Activated CD4-positive, alpha-beta T cell treated with anti-CD3 and anti-CD28 coated beads for 36 hours (primary cell): ENCODE data around the gene ZFX. TPM values are rescaled to one million over a fixed set of nuclear protein-coding genes. Genes with fewer than 3 reads are reported as not detected.

Experiments
- ATAC-seq: fragments of 200-7000 bp; cut with Tn5 transposase; one replicate; pipeline ENCODE4 v1.10.0; 2021; ENCODE audit warnings: mild to moderate bottlenecking, moderate library complexity
- CTCF ChIA-PET: fragments of 350-600 bp; sonication (Branson Sonifier 250); formaldehyde crosslinking; loops from one replicate; lab custom pipeline; 2021; ENCODE audit warnings: antibody characterized with exemption; lab: Charles Lee
- POLR2A ChIA-PET: fragments of 350-600 bp; sonication (Branson Sonifier 250); formaldehyde crosslinking; loops from one replicate; lab custom pipeline; 2021; ENCODE audit warnings: antibody characterized with exemption, inconsistent platforms; lab: Charles Lee
- DNase-seq: peaks from one replicate; pipeline ENCODE4 v3.0.0-alpha.2; 2020
- H3K27ac Mint-ChIP-seq: one replicate; pipeline ENCODE4 v1.8.0; 2021; ENCODE audit warnings: mixed read lengths
- H3K27me3 Mint-ChIP-seq: one replicate; pipeline ENCODE4 v1.8.0; 2021; ENCODE audit warnings: mixed read lengths
- H3K36me3 Mint-ChIP-seq: one replicate; pipeline ENCODE4 v1.8.0; 2021; ENCODE audit warnings: low read depth, mixed read lengths
- H3K4me1 Mint-ChIP-seq: one replicate; pipeline ENCODE4 v1.8.0; 2021; ENCODE audit warnings: mixed read lengths
- H3K4me3 Mint-ChIP-seq: one replicate; pipeline ENCODE4 v1.8.0; 2021; ENCODE audit warnings: mild to moderate bottlenecking, moderate library complexity, mixed read lengths
- H3K9me3 Mint-ChIP-seq: one replicate; pipeline ENCODE4 v1.8.0; 2021; ENCODE audit warnings: low read depth, mixed read lengths
- intact Hi-C, 2 experiments: fragments of 100-400 bp; cut with DNase I in 1 of 2; cut with micrococcal nuclease in 1 of 2; formaldehyde crosslinking; loops; one replicate each; pipeline versions ENCODE4 v1.14.2 to v1.15.1; 2022 to 2024; cut with DNase I, micrococcal nuclease
- total RNA-seq, 2 experiments: library from RNA; stranded (reverse); gene quantifications; one replicate each; pipeline ENCODE4 v1.2.3, GENCODE V29; 2021

The ZFX gene
- total RNA-seq, 2 experiments from 2014 or later, result 34.0 to 37.9 TPM

GRCh38 chrX:24216827-24217226, 67.3 kb downstream of the ZFX start:
- DNase-seq (no peak), ATAC-seq (no peak)
- ChIA-PET CTCF (no interaction called here), POLR2A (no interaction called here)
- Mint-ChIP-seq H3K27ac (no peak overlapping the region), H3K9me3 (no peaks in the 10 kb centered on the region), H3K4me3 (no peak overlapping the region), H3K36me3 (peaks cover 6% of the 10 kb centered on the region), H3K27me3 (no peaks in the 10 kb centered on the region), H3K4me1 (peaks cover 3% of the 10 kb centered on the region)
- intact Hi-C loops, result no loop called here

GRCh38 chrX:24219320-24219719, 69.8 kb downstream of the ZFX start:
- Mint-ChIP-seq H3K4me3 (no peak overlapping the region), H3K9me3 (no peaks in the 10 kb centered on the region), H3K4me1 (peaks cover 3% of the 10 kb centered on the region), H3K36me3 (peaks cover 5% of the 10 kb centered on the region), H3K27me3 (no peaks in the 10 kb centered on the region), H3K27ac (no peak overlapping the region)
- intact Hi-C loops, result no loop called here
- POLR2A ChIA-PET, result no interaction called here
- CTCF ChIA-PET, result no interaction called here
- ATAC-seq (no peak), DNase-seq (no peak)

GRCh38 chrX:24221872-24222271, 72.3 kb downstream of the ZFX start:
- Mint-ChIP-seq H3K4me1 (peaks cover 3% of the 10 kb centered on the region), H3K27ac (no peak overlapping the region), H3K27me3 (no peaks in the 10 kb centered on the region), H3K9me3 (no peaks in the 10 kb centered on the region), H3K4me3 (no peak overlapping the region), H3K36me3 (no peaks in the 10 kb centered on the region)
- POLR2A ChIA-PET, result no interaction called here
- CTCF ChIA-PET, result no interaction called here
- ATAC-seq, result no peak
- intact Hi-C loops, result no loop called here
- no peak for DNase-seq

GRCh38 chrX:24225265-24225664, 75.7 kb downstream of the ZFX start:
- ChIA-PET CTCF (no interaction called here), POLR2A (no interaction called here)
- ATAC-seq, result no peak
- H3K9me3 Mint-ChIP-seq, result no peaks in the 10 kb centered on the region
- no peak for DNase-seq
- no peaks in the 10 kb centered on the region for H3K27me3 Mint-ChIP-seq
- no peaks in the 10 kb centered on the region for H3K4me1 Mint-ChIP-seq
- no peak overlapping the region for H3K27ac Mint-ChIP-seq
- intact Hi-C loops, result no loop called here
- no peaks in the 10 kb centered on the region for H3K36me3 Mint-ChIP-seq
- H3K4me3 Mint-ChIP-seq, result no peak overlapping the region

GRCh38 chrX:24226176-24226575, 76.6 kb downstream of the ZFX start:
- Mint-ChIP-seq H3K36me3 (no peaks in the 10 kb centered on the region), H3K4me3 (no peak overlapping the region), H3K27ac (no peak overlapping the region), H3K27me3 (no peaks in the 10 kb centered on the region), H3K9me3 (no peaks in the 10 kb centered on the region), H3K4me1 (peaks cover 1% of the 10 kb centered on the region)
- POLR2A ChIA-PET, result no interaction called here
- ATAC-seq (no peak), DNase-seq (no peak)
- CTCF ChIA-PET, result no interaction called here
- intact Hi-C loops, result no loop called here

GRCh38 chrX:24228596-24228995, 79.1 kb downstream of the ZFX start:
- CTCF ChIA-PET, result no interaction called here
- DNase-seq, result no peak
- Mint-ChIP-seq H3K27ac (no peak overlapping the region), H3K9me3 (no peaks in the 10 kb centered on the region), H3K4me3 (no peak overlapping the region), H3K36me3 (no peaks in the 10 kb centered on the region), H3K27me3 (no peaks in the 10 kb centered on the region), H3K4me1 (peaks cover 4% of the 10 kb centered on the region)
- POLR2A ChIA-PET, result no interaction called here
- no peak for ATAC-seq
- intact Hi-C loops, result no loop called here

- intact Hi-C loops, result no loop called here
- no peak for ATAC-seq
- CTCF ChIA-PET, result interaction anchor here (0.6 kb wide), 1 partner anchor 64 kb away, joined by 3 read pairs; no protein-coding TSS in a partner anchor
- DNase-seq, result no peak
- Mint-ChIP-seq H3K9me3 (no peaks in the 10 kb centered on the region), H3K27me3 (no peaks in the 10 kb centered on the region), H3K4me1 (peaks cover 4% of the 10 kb centered on the region), H3K4me3 (no peak overlapping the region), H3K27ac (no peak overlapping the region), H3K36me3 (no peaks in the 10 kb centered on the region)
- POLR2A ChIA-PET, result no interaction called here
Measured at GRCh38 chrX:24229400-24229879, 79.9 kb downstream of the ZFX start.

GRCh38 chrX:24229976-24230375, 80.4 kb downstream of the ZFX start:
- ChIA-PET CTCF (interaction anchor here (0.6 kb wide), 1 partner anchor 64 kb away, joined by 3 read pairs; no protein-coding TSS in a partner anchor), POLR2A (no interaction called here)
- no peak for ATAC-seq
- no peak overlapping the region for H3K4me3 Mint-ChIP-seq
- no peak overlapping the region for H3K27ac Mint-ChIP-seq
- H3K36me3 Mint-ChIP-seq, result no peaks in the 10 kb centered on the region
- no peaks in the 10 kb centered on the region for H3K27me3 Mint-ChIP-seq
- H3K4me1 Mint-ChIP-seq, result peaks cover 4% of the 10 kb centered on the region
- intact Hi-C loops, result no loop called here
- H3K9me3 Mint-ChIP-seq, result peaks cover 2% of the 10 kb centered on the region
- no peak for DNase-seq

GRCh38 chrX:24231131-24231540, 81.6 kb downstream of the ZFX start:
- ChIA-PET CTCF (no interaction called here), POLR2A (interaction anchor here (0.5 to 0.6 kb wide), 2 partner anchors 31 to 134 kb away, joined by 3 to 16 read pairs; no protein-coding TSS in a partner anchor)
- H3K36me3 Mint-ChIP-seq, result no peaks in the 10 kb centered on the region
- DNase-seq (peak; percentile 21), ATAC-seq (peak; percentile 69)
- peaks cover 4% of the 10 kb centered on the region for H3K4me1 Mint-ChIP-seq
- intact Hi-C loops, result no loop called here
- peaks cover 2% of the 10 kb centered on the region for H3K9me3 Mint-ChIP-seq
- H3K4me3 Mint-ChIP-seq, result no peak overlapping the region
- H3K27me3 Mint-ChIP-seq, result no peaks in the 10 kb centered on the region
- H3K27ac Mint-ChIP-seq, result peak overlapping the region; percentile 55

GRCh38 chrX:24231641-24232179, 82.2 kb downstream of the ZFX start:
- H3K27ac Mint-ChIP-seq, result no peak overlapping the region
- DNase-seq (no peak), ATAC-seq (no peak)
- no peaks in the 10 kb centered on the region for H3K36me3 Mint-ChIP-seq
- H3K27me3 Mint-ChIP-seq, result no peaks in the 10 kb centered on the region
- POLR2A ChIA-PET, result interaction anchor here (0.5 kb wide), 1 partner anchor 32 kb away, joined by 3 read pairs; no protein-coding TSS in a partner anchor
- peaks cover 4% of the 10 kb centered on the region for H3K4me1 Mint-ChIP-seq
- H3K9me3 Mint-ChIP-seq, result peaks cover 2% of the 10 kb centered on the region
- no peak overlapping the region for H3K4me3 Mint-ChIP-seq
- intact Hi-C loops, result no loop called here
- CTCF ChIA-PET, result no interaction called here

- ChIA-PET CTCF (no interaction called here), POLR2A (no interaction called here)
- ATAC-seq, result no peak
- intact Hi-C loops, result no loop called here
- no peak for DNase-seq
- peaks cover 4% of the 10 kb centered on the region for H3K4me1 Mint-ChIP-seq
- H3K9me3 Mint-ChIP-seq, result peaks cover 2% of the 10 kb centered on the region
- H3K4me3 Mint-ChIP-seq, result no peak overlapping the region
- no peak overlapping the region for H3K27ac Mint-ChIP-seq
- no peaks in the 10 kb centered on the region for H3K27me3 Mint-ChIP-seq
- no peaks in the 10 kb centered on the region for H3K36me3 Mint-ChIP-seq
Measured at GRCh38 chrX:24232796-24233195, 83.3 kb downstream of the ZFX start.

- ChIA-PET POLR2A (no interaction called here), CTCF (interaction anchor here (0.6 kb wide), 1 partner anchor 8 kb away, joined by 3 read pairs; no protein-coding TSS in a partner anchor)
- Mint-ChIP-seq H3K9me3 (peaks cover 2% of the 10 kb centered on the region), H3K27me3 (no peaks in the 10 kb centered on the region), H3K4me1 (peaks cover 4% of the 10 kb centered on the region), H3K36me3 (no peaks in the 10 kb centered on the region), H3K4me3 (no peak overlapping the region), H3K27ac (no peak overlapping the region)
- DNase-seq (no peak), ATAC-seq (no peak)
- intact Hi-C loops, result no loop called here
Measured at GRCh38 chrX:24235084-24235710, 85.7 kb downstream of the ZFX start.
